Astrocyte (in vitro differentiated cells and primary cell): Measurements from ENCODE around the gene PHF12. TPM values are rescaled to one million over a fixed set of nuclear protein-coding genes. Genes with fewer than 3 reads are reported as not detected.
A peak's percentile ranks its signal among the peaks of the same experiment; 100 is the strongest.

ENCODE experiments used
- DNase-seq: peaks from one replicate; pipeline ENCODE4 v3.0.0-alpha.2; 2010; ENCODE audit warnings: low read depth
- FAIRE-seq: peaks from 2 replicates; lab custom pipeline; 2011; peaks lifted over from hg19 to GRCh38; lab: Jason Lieb, UNC
- H2AFZ ChIP-seq: 2 replicates; pipeline ENCODE4 v1.6.0; 2012; ENCODE audit warnings: low read depth, low read length, inconsistent platforms
- H3K27ac ChIP-seq: 2 replicates; pipeline ENCODE4 v1.5.1; 2011; ENCODE audit warnings: low read depth, low read length, inconsistent platforms
- H3K27me3 ChIP-seq: 2 replicates; pipeline ENCODE4 v1.6.0; 2011; ENCODE audit warnings: low read length, inconsistent platforms; ENCODE audit not compliant: insufficient read depth
- H3K36me3 ChIP-seq: 2 replicates; pipeline ENCODE4 v1.5.1; 2011; ENCODE audit warnings: low read length, inconsistent platforms; ENCODE audit not compliant: insufficient read depth
- H3K4me1 ChIP-seq: 2 replicates; pipeline ENCODE4 v1.5.1; 2011; ENCODE audit warnings: low read length, inconsistent platforms; ENCODE audit not compliant: insufficient read depth
- H3K4me2 ChIP-seq: 2 replicates; pipeline ENCODE4 v1.6.0; 2012; ENCODE audit warnings: low read length, inconsistent platforms
- H3K4me3 ChIP-seq: 2 replicates; pipeline ENCODE4 v1.5.1; 2011; ENCODE audit warnings: low read depth, mild to moderate bottlenecking, low read length, inconsistent platforms; ENCODE audit not compliant: insufficient read depth
- H3K79me2 ChIP-seq: 2 replicates; pipeline ENCODE4 v1.6.0; 2012; ENCODE audit warnings: mild to moderate bottlenecking, low read length, inconsistent platforms; ENCODE audit not compliant: insufficient read depth
- H3K9ac ChIP-seq: 2 replicates; pipeline ENCODE4 v1.6.0; 2012; ENCODE audit warnings: mild to moderate bottlenecking, low read length, inconsistent platforms
- H3K9me3 ChIP-seq: 2 replicates; pipeline ENCODE4 v1.5.1; 2012; ENCODE audit warnings: low read depth, mild to moderate bottlenecking, low read length, inconsistent platforms; ENCODE audit not compliant: insufficient read depth
- H4K20me1 ChIP-seq: 2 replicates; pipeline ENCODE4 v1.6.0; 2012; ENCODE audit warnings: low read length, inconsistent platforms; ENCODE audit not compliant: insufficient read depth
- H3K27ac Mint-ChIP-seq: one replicate; pipeline ENCODE4 v1.8.0; 2021; ENCODE audit warnings: mild to moderate bottlenecking, mixed read lengths; ENCODE audit not compliant: unreplicated experiment
- H3K27me3 Mint-ChIP-seq: one replicate; pipeline ENCODE4 v1.8.0; 2021; ENCODE audit warnings: low read depth, mixed read lengths; ENCODE audit not compliant: unreplicated experiment
- H3K36me3 Mint-ChIP-seq: one replicate; pipeline ENCODE4 v1.8.0; 2021; ENCODE audit warnings: low read depth, mixed read lengths; ENCODE audit not compliant: unreplicated experiment
- H3K4me1 Mint-ChIP-seq: one replicate; pipeline ENCODE4 v1.8.0; 2021; ENCODE audit warnings: low read depth, mixed read lengths; ENCODE audit not compliant: unreplicated experiment
- H3K4me3 Mint-ChIP-seq: one replicate; pipeline ENCODE4 v1.8.0; 2021; ENCODE audit warnings: mild to moderate bottlenecking, moderate library complexity, mixed read lengths; ENCODE audit not compliant: unreplicated experiment
- H3K9me3 Mint-ChIP-seq: one replicate; pipeline ENCODE4 v1.8.0; 2021; ENCODE audit warnings: mild to moderate bottlenecking, mixed read lengths; ENCODE audit not compliant: unreplicated experiment
- CTCF ChIP-seq: IDR thresholded peaks from 2 replicates; pipeline ENCODE4 v1.5.1; 2011; ENCODE audit warnings: low read depth, mild to moderate bottlenecking, inconsistent platforms, low read length, moderate library complexity; ENCODE audit not compliant: insufficient read depth
- EZH2 ChIP-seq: IDR thresholded peaks from 2 replicates; pipeline ENCODE4 v1.6.1; 2012; ENCODE audit warnings: mild to moderate bottlenecking, low read length, inconsistent platforms; ENCODE audit not compliant: insufficient read depth
- total RNA-seq: library from RNA; stranded (reverse); gene quantifications from 2 replicates; pipeline ENCODE4 v1.2.1, GENCODE V29; 2021

The PHF12 gene
- total RNA-seq, 1 donor from 2014 or later, result 41.6 TPM

GRCh38 chr17:28928061-28928460 lies 23.3 kb downstream of the PHF12 start:
- Histone ChIP-seq H3K4me3 (no peak overlapping the region), H3K4me1 (peaks cover 23% of the 10 kb centered on the region), H3K79me2 (peaks cover 85% of the 10 kb centered on the region), H2AFZ (no peak overlapping the region), H3K4me2 (no peak overlapping the region), H3K27me3 (no peaks in the 10 kb centered on the region), H3K9ac (no peak overlapping the region), H3K27ac (no peak overlapping the region), H3K9me3 (peaks cover 5% of the 10 kb centered on the region), H4K20me1 (peaks cover 97% of the 10 kb centered on the region), H3K36me3 (peaks cover 13% of the 10 kb centered on the region)
- no peak overlapping the region for H3K4me3 Mint-ChIP-seq
- FAIRE-seq (no peak), DNase-seq (peak; percentile 54)
- H3K4me1 Mint-ChIP-seq, result peaks cover 19% of the 10 kb centered on the region
- peaks cover 49% of the 10 kb centered on the region for H3K36me3 Mint-ChIP-seq
- no peak for TF ChIP-seq EZH2
- TF ChIP-seq CTCF, result no peak
- H3K27ac Mint-ChIP-seq, result no peak overlapping the region
- no peaks in the 10 kb centered on the region for H3K27me3 Mint-ChIP-seq
- H3K9me3 Mint-ChIP-seq, result peaks cover 2% of the 10 kb centered on the region

GRCh38 chr17:28926786-28927185 lies 24.5 kb downstream of the PHF12 start:
- H3K4me3 Mint-ChIP-seq, result no peak overlapping the region

More at GRCh38 chr17:28926786-28927185, 24.5 kb downstream of the PHF12 start:
- peaks cover 19% of the 10 kb centered on the region for H3K4me1 Mint-ChIP-seq
- no peak overlapping the region for H3K27ac Mint-ChIP-seq
- Histone ChIP-seq H3K36me3 (peaks cover 15% of the 10 kb centered on the region), H3K4me2 (peak overlapping the region; percentile 55), H3K9me3 (peaks cover 5% of the 10 kb centered on the region), H3K79me2 (peaks cover 74% of the 10 kb centered on the region), H3K4me3 (no peak overlapping the region), H3K9ac (no peak overlapping the region), H3K27ac (no peak overlapping the region), H3K4me1 (peaks cover 23% of the 10 kb centered on the region), H2AFZ (no peak overlapping the region), H4K20me1 (peaks cover 95% of the 10 kb centered on the region), H3K27me3 (no peaks in the 10 kb centered on the region)
- DNase-seq, result no peak
- no peak for TF ChIP-seq CTCF
- no peak for TF ChIP-seq EZH2
- H3K27me3 Mint-ChIP-seq, result no peaks in the 10 kb centered on the region
- H3K36me3 Mint-ChIP-seq, result peaks cover 48% of the 10 kb centered on the region
- H3K9me3 Mint-ChIP-seq, result peaks cover 2% of the 10 kb centered on the region
- no peak for FAIRE-seq
